HEK293T (cell line): ENCODE measurements around the gene RELCH.

Experiments used
- CTCF ChIA-PET: fragments of 350-600 bp; formaldehyde crosslinking; extraction: SDS; loops from one replicate; lab custom pipeline; 2021; ENCODE audit warnings: antibody characterized with exemption, inconsistent platforms; lab: Yijun Ruan, JAX
- POLR2A ChIA-PET: fragments of 350-600 bp; formaldehyde crosslinking; extraction: SDS; loops from one replicate; lab custom pipeline; 2020; ENCODE audit warnings: antibody characterized with exemption, inconsistent platforms; lab: Yijun Ruan, JAX
- DNase-seq: peaks from one replicate; pipeline ENCODE4 v3.0.0; 2012; ENCODE audit warnings: mixed read lengths; ENCODE audit errors: extremely low spot score
- ARNT ChIP-seq: fragments of 450-650 bp; IDR thresholded peaks from 2 replicates; pipeline ENCODE4 v1.6.1; 2017; ENCODE audit warnings: mild to moderate bottlenecking
- BHLHE40 ChIP-seq: fragments of 450-650 bp; IDR thresholded peaks from 2 replicates; pipeline ENCODE4 v1.6.1; 2016; ENCODE audit warnings: mild to moderate bottlenecking, moderate library complexity, borderline replicate concordance
- CTBP1 ChIP-seq: fragments of 450-650 bp; IDR thresholded peaks from 2 replicates; pipeline ENCODE4 v1.6.1; 2016; ENCODE audit warnings: borderline replicate concordance
- ELF4 ChIP-seq: fragments of 450-650 bp; IDR thresholded peaks from 2 replicates; pipeline ENCODE4 v1.6.1; 2017; ENCODE audit warnings: antibody characterized with exemption
- FOXA1 ChIP-seq: fragments of 450-650 bp; IDR thresholded peaks from 2 replicates; pipeline ENCODE4 v1.6.1; 2016; ENCODE audit warnings: mild to moderate bottlenecking
- FOXK2 ChIP-seq: fragments of 450-650 bp; IDR thresholded peaks from 2 replicates; pipeline ENCODE4 v1.6.1; 2016; ENCODE audit warnings: mild to moderate bottlenecking
- FOXM1 ChIP-seq: fragments of 450-650 bp; IDR thresholded peaks from 2 replicates; pipeline ENCODE4 v1.6.1; 2017; ENCODE audit warnings: mild to moderate bottlenecking, borderline replicate concordance
- HDGF ChIP-seq: fragments of 450-650 bp; IDR thresholded peaks from 2 replicates; pipeline ENCODE4 v1.6.1; 2017; ENCODE audit warnings: antibody characterized with exemption, borderline replicate concordance
- L3MBTL2 ChIP-seq: fragments of 450-650 bp; conservative IDR thresholded peaks from 2 replicates; pipeline ENCODE4 v1.6.1; 2016; ENCODE audit warnings: mild to moderate bottlenecking
- LEF1 ChIP-seq: fragments of 450-650 bp; IDR thresholded peaks from 2 replicates; pipeline ENCODE4 v1.6.1; 2017; ENCODE audit warnings: mild to moderate bottlenecking, borderline replicate concordance
- NFRKB ChIP-seq: fragments of 450-650 bp; IDR thresholded peaks from 2 replicates; pipeline ENCODE4 v1.6.1; 2016; ENCODE audit warnings: mild to moderate bottlenecking, moderate library complexity
- PKNOX1 ChIP-seq: fragments of 450-650 bp; IDR thresholded peaks from 2 replicates; pipeline ENCODE4 v1.6.1; 2016
- SP1 ChIP-seq: fragments of 450-650 bp; IDR thresholded peaks from 2 replicates; pipeline ENCODE4 v1.6.1; 2017
- SUZ12 ChIP-seq: fragments of 450-650 bp; IDR thresholded peaks from 2 replicates; pipeline ENCODE4 v1.6.1; 2016; ENCODE audit warnings: mild to moderate bottlenecking
- TARDBP ChIP-seq: fragments of 450-650 bp; IDR thresholded peaks from 2 replicates; pipeline ENCODE4 v1.6.1; 2016
- ZNF384 ChIP-seq: fragments of 450-650 bp; IDR thresholded peaks from 2 replicates; pipeline ENCODE4 v1.6.1; 2016

RELCH gene

GRCh38 chr18:62206593-62206992 is 19.5 kb downstream of the RELCH start:
- TF ChIP-seq HDGF (no peak), ZNF384 (no peak), BHLHE40 (no peak), ELF4 (no peak), SUZ12 (no peak), PKNOX1 (no peak)
- CTCF ChIA-PET: no interaction called here
- POLR2A ChIA-PET: no interaction called here
- DNase-seq: no peak

GRCh38 chr18:62209046-62209445 is 22.0 kb downstream of the RELCH start:
- DNase-seq: no peak
- TF ChIP-seq FOXA1 (no peak), NFRKB (no peak), HDGF (no peak), PKNOX1 (no peak)
- ChIA-PET POLR2A (no interaction called here), CTCF (no interaction called here)

GRCh38 chr18:62210138-62210537 is 23.1 kb downstream of the RELCH start:
- ChIA-PET CTCF (no interaction called here), POLR2A (no interaction called here)
- DNase-seq: no peak
- no peak for TF ChIP-seq L3MBTL2
- no peak for TF ChIP-seq BHLHE40
- no peak for TF ChIP-seq FOXK2
- TF ChIP-seq PKNOX1: no peak
- TF ChIP-seq NFRKB: no peak
- no peak for TF ChIP-seq SUZ12
- TF ChIP-seq TARDBP: no peak
- TF ChIP-seq SP1: no peak
- TF ChIP-seq ELF4: no peak
- TF ChIP-seq HDGF: no peak
- no peak for TF ChIP-seq ARNT
- no peak for TF ChIP-seq LEF1
- TF ChIP-seq FOXM1: no peak
- TF ChIP-seq ZNF384: no peak
- no peak for TF ChIP-seq CTBP1
- no peak for TF ChIP-seq FOXA1

- no peak for DNase-seq
- POLR2A ChIA-PET: no interaction called here
- CTCF ChIA-PET: no interaction called here
- no peak for TF ChIP-seq BHLHE40
- TF ChIP-seq LEF1: no peak
- no peak for TF ChIP-seq L3MBTL2
- no peak for TF ChIP-seq TARDBP
- TF ChIP-seq ELF4: no peak
- TF ChIP-seq SUZ12: no peak
- TF ChIP-seq FOXK2: no peak
- no peak for TF ChIP-seq FOXM1
- TF ChIP-seq CTBP1: no peak
- TF ChIP-seq ARNT: no peak
- TF ChIP-seq SP1: no peak
- no peak for TF ChIP-seq PKNOX1
- TF ChIP-seq FOXA1: no peak
- no peak for TF ChIP-seq NFRKB
These were observed 24.3 kb downstream of the RELCH start for GRCh38 chr18:62211325-62211828.

- DNase-seq: no peak
- CTCF ChIA-PET: no interaction called here
- POLR2A ChIA-PET: no interaction called here
- no peak for TF ChIP-seq ZNF384
- TF ChIP-seq TARDBP: no peak
- TF ChIP-seq SP1: no peak
- TF ChIP-seq ARNT: no peak
- no peak for TF ChIP-seq NFRKB
These were observed 27.7 kb downstream of the RELCH start for GRCh38 chr18:62214790-62215189.

- ChIA-PET CTCF (no interaction called here), POLR2A (no interaction called here)
- TF ChIP-seq ZNF384 (no peak), FOXA1 (no peak), LEF1 (no peak)
- DNase-seq: no peak
These were observed 37.2 kb downstream of the RELCH start for GRCh38 chr18:62224229-62224628.

- DNase-seq: no peak
- POLR2A ChIA-PET: interaction anchor here (1.1 kb wide), 1 partner anchor 39 kb away, joined by 3 read pairs; the partner anchor contains the start of genes PIGN and RELCH
- CTCF ChIA-PET: interaction anchor here (1.1 kb wide), 1 partner anchor 180 kb away, joined by 4 read pairs; no protein-coding TSS in a partner anchor
- TF ChIP-seq HDGF (no peak), SP1 (no peak), TARDBP (no peak), BHLHE40 (no peak), LEF1 (no peak), PKNOX1 (no peak), FOXK2 (no peak), ARNT (no peak), SUZ12 (no peak), NFRKB (no peak), ZNF384 (no peak), FOXM1 (no peak), ELF4 (no peak), L3MBTL2 (no peak), CTBP1 (no peak)
These were observed 39.0 kb downstream of the RELCH start for GRCh38 chr18:62226047-62226446.
